ENCODE data around the gene PPARGC1A. TPM values are rescaled to one million over a fixed set of nuclear protein-coding genes. Genes with fewer than 3 reads are reported as not detected.

PPARGC1A gene
- total RNA-seq, 3 donors from 2014 or later: 4.0 to 7.9 (median 6.1) TPM

- Histone ChIP-seq H3K4me3 (no peak overlapping the region), H3K36me3 (no peaks in the 10 kb centered on the region), H3K9me3 (no peaks in the 10 kb centered on the region), H3K4me1 (no peaks in the 10 kb centered on the region), H3K27me3 (no peaks in the 10 kb centered on the region), H3K27ac (no peak overlapping the region)
- intact Hi-C loops (cut with DNase I; ENCODE audit: low total_unique reads): no loop called here
- no peak for DNase-seq (ENCODE audit: low spot score in 2 of 2)
- TF ChIP-seq POLR2A (IDR thresholded peaks at IDR 0.05) (no peak), CTCF (IDR thresholded peaks at IDR 0.05) (no peak), POLR2AphosphoS5 (IDR thresholded peaks at IDR 0.05) (no peak)
Measured at GRCh38 chr4:23750125-23750524, 139.7 kb downstream of the PPARGC1A start.

- Histone ChIP-seq H3K9me3 (no peaks in the 10 kb centered on the region), H3K27ac (no peak overlapping the region), H3K4me1 (no peaks in the 10 kb centered on the region), H3K27me3 (no peaks in the 10 kb centered on the region), H3K36me3 (no peaks in the 10 kb centered on the region), H3K4me3 (no peak overlapping the region)
- peak in 1 of 2 donors; percentile 36 for DNase-seq (ENCODE audit: low spot score in 2 of 2)
- TF ChIP-seq POLR2AphosphoS5 (IDR thresholded peaks at IDR 0.05): no peak
- intact Hi-C loops (cut with DNase I; ENCODE audit: low total_unique reads): no loop called here
Measured at GRCh38 chr4:23747281-23747735, 142.5 kb downstream of the PPARGC1A start.

- TF ChIP-seq CTCF (IDR thresholded peaks at IDR 0.05) (no peak), POLR2A (IDR thresholded peaks at IDR 0.05) (no peak), POLR2AphosphoS5 (IDR thresholded peaks at IDR 0.05) (no peak)
- Histone ChIP-seq H3K27ac (no peak overlapping the region), H3K4me1 (no peaks in the 10 kb centered on the region), H3K4me3 (no peak overlapping the region), H3K27me3 (no peaks in the 10 kb centered on the region), H3K36me3 (no peaks in the 10 kb centered on the region), H3K9me3 (no peaks in the 10 kb centered on the region)
- intact Hi-C loops (cut with DNase I; ENCODE audit: low total_unique reads): no loop called here
- no peak for DNase-seq (ENCODE audit: low spot score in 2 of 2)
Measured at GRCh38 chr4:23746672-23747071, 143.2 kb downstream of the PPARGC1A start.

- Histone ChIP-seq H3K4me3 (no peak overlapping the region), H3K4me1 (no peaks in the 10 kb centered on the region), H3K27me3 (no peaks in the 10 kb centered on the region), H3K36me3 (no peaks in the 10 kb centered on the region), H3K27ac (no peak overlapping the region), H3K9me3 (no peaks in the 10 kb centered on the region)
- DNase-seq (ENCODE audit: low spot score in 2 of 2): no peak
- intact Hi-C loops (cut with DNase I; ENCODE audit: low total_unique reads): no loop called here
- no peak for TF ChIP-seq POLR2A (IDR thresholded peaks at IDR 0.05)
- TF ChIP-seq POLR2AphosphoS5 (IDR thresholded peaks at IDR 0.05): no peak
Measured at GRCh38 chr4:23746027-23746426, 143.8 kb downstream of the PPARGC1A start.

- Histone ChIP-seq H3K27ac (no peak overlapping the region), H3K4me1 (no peaks in the 10 kb centered on the region), H3K36me3 (no peaks in the 10 kb centered on the region), H3K27me3 (no peaks in the 10 kb centered on the region), H3K4me3 (no peak overlapping the region), H3K9me3 (no peaks in the 10 kb centered on the region)
- no peak for DNase-seq (ENCODE audit: low spot score in 2 of 2)
- intact Hi-C loops (cut with DNase I; ENCODE audit: low total_unique reads): no loop called here
- TF ChIP-seq POLR2A (IDR thresholded peaks at IDR 0.05) (no peak), POLR2AphosphoS5 (IDR thresholded peaks at IDR 0.05) (no peak), CTCF (IDR thresholded peaks at IDR 0.05) (no peak)
Measured at GRCh38 chr4:23745377-23745776, 144.5 kb downstream of the PPARGC1A start.
